Keratinocyte (primary cell): ENCODE measurements around the gene GRIK4. TPM values are rescaled to one million over a fixed set of nuclear protein-coding genes. Genes with fewer than 3 reads are reported as not detected.

Experiments
- DNase-seq: peaks from one replicate; pipeline ENCODE4 v3.0.0-alpha.2; 2011; ENCODE audit warnings: low read depth, missing footprints, low spot score
- FAIRE-seq: peaks from 2 replicates; lab custom pipeline; 2011; peaks lifted over from hg19 to GRCh38; lab: Jason Lieb, UNC
- H2AFZ ChIP-seq: 2 replicates; pipeline ENCODE4 v1.6.0; 2012; ENCODE audit warnings: low read length, control low read depth, inconsistent platforms; ENCODE audit not compliant: control insufficient read depth
- H3K27ac ChIP-seq: 2 replicates; pipeline ENCODE4 v1.5.1; 2011; ENCODE audit warnings: low read length; ENCODE audit not compliant: control insufficient read depth, insufficient read depth
- H3K27me3 ChIP-seq: 3 replicates; pipeline ENCODE4 v1.6.0; 2011; ENCODE audit warnings: low read length; ENCODE audit not compliant: control insufficient read depth, insufficient read depth; ENCODE audit errors: extremely low read depth
- H3K36me3 ChIP-seq, 2 experiments: 2 replicates in 1 of 2; 3 replicates in 1 of 2; pipeline ENCODE4 v1.5.1; 2011; ENCODE audit warnings: low read length in 2 of 2, mild to moderate bottlenecking in 1 of 2; ENCODE audit not compliant: control insufficient read depth in 2 of 2, insufficient read depth in 2 of 2; ENCODE audit errors: extremely low read depth in 1 of 2
- H3K4me1 ChIP-seq: 3 replicates; pipeline ENCODE4 v1.5.1; 2011; ENCODE audit warnings: low read length; ENCODE audit not compliant: control insufficient read depth, insufficient read depth; ENCODE audit errors: extremely low read depth
- H3K4me2 ChIP-seq: 3 replicates; pipeline ENCODE4 v1.6.0; 2011; ENCODE audit warnings: low read depth, low read length; ENCODE audit not compliant: control insufficient read depth, insufficient read depth; ENCODE audit errors: extremely low read depth
- H3K4me3 ChIP-seq, 3 experiments: fragments of 200-600 bp in 1 of 3; sonication (generic) in 1 of 3; 2 replicates in 2 of 3; 3 replicates in 1 of 3; pipeline ENCODE4 v1.5.1; 2011 to 2016; ENCODE audit warnings: low read length in 3 of 3, mild to moderate bottlenecking in 3 of 3, control low read depth in 2 of 3, inconsistent platforms in 1 of 3, low read depth in 1 of 3, mixed read lengths in 1 of 3, mixed run types in 1 of 3, moderate library complexity in 1 of 3; ENCODE audit not compliant: control insufficient read depth in 2 of 3, insufficient read depth in 2 of 3; ENCODE audit errors: extremely low read depth in 1 of 3
- H3K79me2 ChIP-seq: 2 replicates; pipeline ENCODE4 v1.6.0; 2012; ENCODE audit warnings: low read length; ENCODE audit not compliant: control insufficient read depth, insufficient read depth
- H3K9ac ChIP-seq: 3 replicates; pipeline ENCODE4 v1.6.0; 2011; ENCODE audit warnings: low read length; ENCODE audit not compliant: control insufficient read depth, insufficient read depth; ENCODE audit errors: extremely low read depth
- H3K9me1 ChIP-seq: 3 replicates; pipeline ENCODE4 v1.6.0; 2011; ENCODE audit warnings: low read length; ENCODE audit not compliant: control insufficient read depth, insufficient read depth; ENCODE audit errors: extremely low read depth
- H3K9me3 ChIP-seq: 2 replicates; pipeline ENCODE4 v1.5.1; 2012; ENCODE audit warnings: low read depth, low read length; ENCODE audit not compliant: control insufficient read depth
- H4K20me1 ChIP-seq: 3 replicates; pipeline ENCODE4 v1.6.0; 2011; ENCODE audit warnings: low read length; ENCODE audit not compliant: control insufficient read depth, insufficient read depth; ENCODE audit errors: extremely low read depth
- CTCF ChIP-seq, 3 experiments: IDR thresholded peaks in 1 of 3; conservative IDR thresholded peaks in 1 of 3; optimal IDR thresholded peaks in 1 of 3; 2 replicates in 2 of 3; 3 replicates in 1 of 3; pipeline versions ENCODE3 to v1.5.1; 2011; ENCODE audit warnings: low read length in 3 of 3, mild to moderate bottlenecking in 3 of 3, moderate library complexity in 2 of 3, control low read depth in 1 of 3, inconsistent platforms in 1 of 3; ENCODE audit not compliant: insufficient read depth in 2 of 3; ENCODE audit errors: extremely low read depth in 1 of 3
- EZH2 ChIP-seq: IDR thresholded peaks from one replicate; pipeline ENCODE4 v1.6.1; 2012; ENCODE audit warnings: inconsistent platforms, mild to moderate bottlenecking, low read length, moderate library complexity
- dilution Hi-C: fragments of 300-500 bp; cut with MboI; formaldehyde crosslinking; loops from one replicate; pipeline ENCODE4 v1.7.0; 2020; ENCODE audit warnings: low sequenced_read_pairs; ENCODE audit not compliant: extremely low pct_ligation_motif_present
- polyA plus RNA-seq, 5 experiments: library from polyadenylated mRNA; depleted of rRNA in 3 of 5; stranded (reverse) in 3 of 5; stranded (forward) in 1 of 5; unstranded in 1 of 5; fragments of >200 nt; gene quantifications; 1 replicate in 1 of 5; 2 replicates in 3 of 5; 3 replicates in 1 of 5; pipeline versions ENCODE4 v1.2.1 to v1.2.3, GENCODE V29; 2011 to 2012; ENCODE audit warnings: missing spikeins in 2 of 5, low read depth in 1 of 5, low replicate concordance in 1 of 5

Gene GRIK4
- polyA plus RNA-seq, 1 donor (not counting 4 experiments of a cell fraction or from before 2014, with no cell fraction given): not detected

- Histone ChIP-seq H3K9ac (no peak overlapping the region), H3K4me1 (no peaks in the 10 kb centered on the region), H3K9me1 (no peaks in the 10 kb centered on the region), H3K36me3 (no peaks in the 10 kb centered on the region), H2AFZ (no peak overlapping the region), H3K4me3 (no peak overlapping the region), H3K4me2 (no peak overlapping the region), H3K27me3 (peaks cover 33% of the 10 kb centered on the region), H3K79me2 (no peaks in the 10 kb centered on the region), H3K9me3 (no peaks in the 10 kb centered on the region), H4K20me1 (no peaks in the 10 kb centered on the region), H3K27ac (no peak overlapping the region)
- FAIRE-seq: no peak
- no peak for DNase-seq
- dilution Hi-C loops: loop anchor here (25.0 kb wide), 1 partner anchor 419 kb away; no protein-coding TSS in a partner anchor
- TF ChIP-seq CTCF (optimal IDR thresholded peaks at IDR 0.05 in 1 of 3, IDR thresholded peaks at IDR 0.05 in 1 of 3, conservative IDR thresholded peaks at IDR 0.05 in 1 of 3; ENCODE audit: extremely low read depth in 1 of 3, insufficient read depth in 2 of 3, low read length in 3 of 3): no peak
- no peak for TF ChIP-seq EZH2
Measured at GRCh38 chr11:120517801-120518291, 6.3 kb downstream of the GRIK4 start.

DNA sequence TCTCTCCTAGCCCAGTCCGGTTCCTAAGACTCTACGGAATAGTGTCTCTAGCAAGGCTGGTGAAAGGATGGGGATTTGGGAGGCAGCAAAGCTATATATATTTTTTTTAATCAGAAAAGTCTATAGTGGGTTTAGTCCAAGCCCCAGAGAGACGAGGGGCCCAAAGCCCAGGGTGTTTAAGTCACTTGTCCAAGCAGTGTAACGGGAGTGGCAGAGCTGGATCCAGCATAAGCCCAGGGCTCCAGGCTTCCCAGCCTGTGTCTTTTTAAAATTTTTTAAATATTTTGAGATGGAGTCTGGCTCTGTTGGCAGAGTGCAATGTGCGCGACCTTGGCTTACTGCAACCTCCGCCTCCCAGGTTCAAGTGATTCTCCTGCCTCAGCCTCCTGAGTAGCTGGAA is 6.8 kb downstream of the GRIK4 start:
- no peak for DNase-seq
- H3K27me3 ChIP-seq: peaks cover 28% of the 10 kb centered on the region

More for the DNA sequence above, 6.8 kb downstream of the GRIK4 start:
- H3K9ac ChIP-seq: no peak overlapping the region
- H3K36me3 ChIP-seq: no peaks in the 10 kb centered on the region
- H3K27ac ChIP-seq: no peak overlapping the region
- H3K9me3 ChIP-seq: no peaks in the 10 kb centered on the region
- H3K4me2 ChIP-seq: no peak overlapping the region
- FAIRE-seq: no peak
- H3K4me1 ChIP-seq: no peaks in the 10 kb centered on the region
- dilution Hi-C loops: loop anchor here (25.0 kb wide), 1 partner anchor 419 kb away; no protein-coding TSS in a partner anchor
- H4K20me1 ChIP-seq: no peaks in the 10 kb centered on the region
- H3K4me3 ChIP-seq: no peak overlapping the region
- no peaks in the 10 kb centered on the region for H3K79me2 ChIP-seq
- TF ChIP-seq EZH2 (no peak), CTCF (optimal IDR thresholded peaks at IDR 0.05 in 1 of 3, IDR thresholded peaks at IDR 0.05 in 1 of 3, conservative IDR thresholded peaks at IDR 0.05 in 1 of 3; ENCODE audit: extremely low read depth in 1 of 3, insufficient read depth in 2 of 3, low read length in 3 of 3) (no peak)
- no peak overlapping the region for H2AFZ ChIP-seq
- H3K9me1 ChIP-seq: no peaks in the 10 kb centered on the region
